ENCODE data around the gene RCL1. TPM values are rescaled to one million over a fixed set of nuclear protein-coding genes. Genes with fewer than 3 reads are reported as not detected.

RCL1 gene
- polyA plus RNA-seq, 3 donors = 2.2 to 3.0 (median 3.0) TPM

DNA sequence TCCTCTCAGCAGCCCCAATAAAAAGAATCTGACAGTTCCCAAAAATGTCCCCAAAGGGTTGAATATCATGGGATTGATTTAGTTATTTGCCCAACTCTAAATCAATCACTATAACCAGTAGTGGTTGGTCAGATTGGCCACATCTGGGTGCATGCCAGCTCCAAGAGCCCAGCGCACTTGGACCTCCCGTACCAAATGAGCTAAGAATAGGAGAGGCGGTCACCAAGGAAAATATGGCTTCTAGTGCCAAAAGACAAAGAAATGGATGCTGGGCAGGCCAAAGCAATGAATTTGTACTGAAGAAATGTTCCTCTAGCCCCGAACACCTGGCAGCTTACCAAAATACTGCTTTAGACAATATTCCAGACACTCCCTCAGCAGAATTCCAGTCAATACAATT, 80.3 kb downstream of the RCL1 start:
- Histone ChIP-seq H3K27me3 (ENCODE audit: control insufficient read depth in 2 of 2, insufficient read depth in 2 of 2, low read length in 2 of 2) (no peaks in the 10 kb centered on the region), H3K9ac (ENCODE audit: insufficient read depth, low read length, poor library complexity, severe bottlenecking) (no peak overlapping the region), H3K79me2 (ENCODE audit: insufficient read depth, low read length) (no peaks in the 10 kb centered on the region), H2AFZ (ENCODE audit: insufficient read depth, low read depth, low read length, poor library complexity, severe bottlenecking) (no peak overlapping the region), H4K20me1 (ENCODE audit: insufficient read depth, low read length) (no peaks in the 10 kb centered on the region), H3K4me3 (replicated peaks in 1 of 3; ENCODE audit: low read depth in 2 of 3, low read length in 3 of 3) (no peak overlapping the region), H3K27ac (ENCODE audit: low read depth in 1 of 2, low read length in 2 of 2) (no peak overlapping the region), H3K36me3 (replicated peaks in 1 of 2; ENCODE audit: control insufficient read depth in 1 of 2, insufficient read depth in 2 of 2, low read length in 2 of 2) (no peaks in the 10 kb centered on the region), H3K4me1 (ENCODE audit: control insufficient read depth in 1 of 2, insufficient read depth in 2 of 2, low read length in 2 of 2) (no peaks in the 10 kb centered on the region), H3K9me3 (replicated peaks in 1 of 2; ENCODE audit: control insufficient read depth in 1 of 2, insufficient read depth in 1 of 2, low read length in 2 of 2) (no peaks in the 10 kb centered on the region), H3K4me2 (replicated peaks; ENCODE audit: extremely low read depth, low read length, poor library complexity, severe bottlenecking) (no peak overlapping the region)
- no peak overlapping the region for H3K27ac Mint-ChIP-seq
- TF ChIP-seq, protein P1, sequence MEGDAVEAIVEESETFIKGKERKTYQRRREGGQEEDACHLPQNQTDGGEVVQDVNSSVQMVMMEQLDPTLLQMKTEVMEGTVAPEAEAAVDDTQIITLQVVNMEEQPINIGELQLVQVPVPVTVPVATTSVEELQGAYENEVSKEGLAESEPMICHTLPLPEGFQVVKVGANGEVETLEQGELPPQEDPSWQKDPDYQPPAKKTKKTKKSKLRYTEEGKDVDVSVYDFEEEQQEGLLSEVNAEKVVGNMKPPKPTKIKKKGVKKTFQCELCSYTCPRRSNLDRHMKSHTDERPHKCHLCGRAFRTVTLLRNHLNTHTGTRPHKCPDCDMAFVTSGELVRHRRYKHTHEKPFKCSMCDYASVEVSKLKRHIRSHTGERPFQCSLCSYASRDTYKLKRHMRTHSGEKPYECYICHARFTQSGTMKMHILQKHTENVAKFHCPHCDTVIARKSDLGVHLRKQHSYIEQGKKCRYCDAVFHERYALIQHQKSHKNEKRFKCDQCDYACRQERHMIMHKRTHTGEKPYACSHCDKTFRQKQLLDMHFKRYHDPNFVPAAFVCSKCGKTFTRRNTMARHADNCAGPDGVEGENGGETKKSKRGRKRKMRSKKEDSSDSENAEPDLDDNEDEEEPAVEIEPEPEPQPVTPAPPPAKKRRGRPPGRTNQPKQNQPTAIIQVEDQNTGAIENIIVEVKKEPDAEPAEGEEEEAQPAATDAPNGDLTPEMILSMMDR (IDR thresholded peaks at IDR 0.05) = no peak
- 100% methylated on average over 3 of the region's 4 CpGs for WGBS (ENCODE audit: insufficient coverage)
- H3K4me3 Mint-ChIP-seq = no peak overlapping the region
- H3K4me1 Mint-ChIP-seq = no peaks in the 10 kb centered on the region
- H3K27me3 Mint-ChIP-seq (ENCODE audit: low read depth in 3 of 3) = peaks cover 0 to 1% (median 0%) of the 10 kb centered on the region in 3 donors
- DNase-seq = no peak
- peaks cover 0 to 1% of the 10 kb centered on the region in 2 donors for H3K36me3 Mint-ChIP-seq
- no peaks in the 10 kb centered on the region for H3K9me3 Mint-ChIP-seq
- intact Hi-C loops (cut with micrococcal nuclease) = no loop called here

DNA sequence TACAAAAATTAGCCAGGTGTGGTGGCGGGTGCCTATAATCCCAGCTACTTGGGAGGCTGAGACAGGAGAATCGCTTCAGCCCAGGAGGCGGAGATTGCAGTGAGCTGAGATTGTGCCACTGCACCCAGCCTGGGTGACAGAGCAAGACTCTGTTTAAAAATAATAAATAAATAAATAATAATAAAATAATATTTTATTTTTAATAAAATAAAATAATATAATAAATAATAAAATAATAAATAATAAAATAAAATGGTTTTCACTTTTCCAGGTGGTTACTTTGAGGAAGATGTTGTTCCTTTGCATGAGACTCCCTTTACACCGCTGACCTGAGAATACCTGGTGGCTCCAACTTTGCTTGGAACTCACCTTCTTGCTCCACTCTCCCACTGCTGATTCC, 82.8 kb downstream of the RCL1 start:
- Mint-ChIP-seq H3K9me3 (peaks cover 0 to 2% (median 0%) of the 10 kb centered on the region in 7 donors), H3K36me3 (no peaks in the 10 kb centered on the region), H3K27me3 (ENCODE audit: low read depth in 3 of 3) (peaks cover 0 to 3% (median 0%) of the 10 kb centered on the region in 3 donors), H3K4me3 (no peak overlapping the region), H3K27ac (no peak overlapping the region), H3K4me1 (no peaks in the 10 kb centered on the region)
- TF ChIP-seq, protein P1 (IDR thresholded peaks at IDR 0.05) = no peak
- Histone ChIP-seq H3K4me3 (replicated peaks in 1 of 3; ENCODE audit: low read depth in 2 of 3, low read length in 3 of 3) (no peak overlapping the region), H3K9me3 (replicated peaks in 1 of 2; ENCODE audit: control insufficient read depth in 1 of 2, insufficient read depth in 1 of 2, low read length in 2 of 2) (no peaks in the 10 kb centered on the region), H3K36me3 (replicated peaks in 1 of 2; ENCODE audit: control insufficient read depth in 1 of 2, insufficient read depth in 2 of 2, low read length in 2 of 2) (no peaks in the 10 kb centered on the region), H3K27me3 (ENCODE audit: control insufficient read depth in 2 of 2, insufficient read depth in 2 of 2, low read length in 2 of 2) (no peaks in the 10 kb centered on the region), H4K20me1 (ENCODE audit: insufficient read depth, low read length) (no peaks in the 10 kb centered on the region), H2AFZ (ENCODE audit: insufficient read depth, low read depth, low read length, poor library complexity, severe bottlenecking) (no peak overlapping the region), H3K27ac (ENCODE audit: low read depth in 1 of 2, low read length in 2 of 2) (no peak overlapping the region), H3K9ac (ENCODE audit: insufficient read depth, low read length, poor library complexity, severe bottlenecking) (no peak overlapping the region), H3K79me2 (ENCODE audit: insufficient read depth, low read length) (no peaks in the 10 kb centered on the region), H3K4me2 (replicated peaks; ENCODE audit: extremely low read depth, low read length, poor library complexity, severe bottlenecking) (no peak overlapping the region), H3K4me1 (ENCODE audit: control insufficient read depth in 1 of 2, insufficient read depth in 2 of 2, low read length in 2 of 2) (no peaks in the 10 kb centered on the region)
- WGBS (ENCODE audit: insufficient coverage) = no CpG with 5 or more reads among the region's 4 CpGs
- DNase-seq = no peak
- intact Hi-C loops (cut with micrococcal nuclease) = no loop called here
